B cell (primary cell): ENCODE measurements around the gene SPINK5. TPM values are rescaled to one million over a fixed set of nuclear protein-coding genes. Genes with fewer than 3 reads are reported as not detected.

Experiments used
- ATAC-seq: fragments of 200-7000 bp; cut with Tn5 transposase; one replicate; pipeline ENCODE4 v1.10.0; 2021; ENCODE audit warnings: low read depth, mild to moderate bottlenecking, moderate number of reproducible peaks, moderate library complexity
- CTCF ChIA-PET: fragments of 350-600 bp; sonication (Branson Sonifier 250); formaldehyde crosslinking; loops from one replicate; lab custom pipeline; 2021; ENCODE audit warnings: antibody characterized with exemption, inconsistent platforms; lab: Charles Lee
- POLR2A ChIA-PET: fragments of 350-600 bp; sonication (Branson Sonifier 250); formaldehyde crosslinking; loops from one replicate; lab custom pipeline; 2021; ENCODE audit warnings: antibody characterized with exemption; lab: Charles Lee
- DNase-seq: peaks from one replicate; pipeline ENCODE4 v3.0.0; 2013
- H2AFZ ChIP-seq: 2 replicates; pipeline ENCODE4 v1.6.1; 2012; ENCODE audit warnings: mild to moderate bottlenecking, low read depth, low read length; ENCODE audit not compliant: insufficient read depth, poor library complexity, severe bottlenecking
- H3K27ac ChIP-seq, 2 donors: 1 replicate in 1 of 2; 2 replicates in 1 of 2; pipeline ENCODE4 v1.5.1; 2012 to 2013; ENCODE audit warnings: low read length in 2 of 2, mild to moderate bottlenecking in 2 of 2, moderate library complexity in 1 of 2
- H3K27me3 ChIP-seq, 4 experiments: fragments of 200-600 bp in 1 of 4; sonication (generic) in 1 of 4; replicated peaks in 1 of 4; 1 replicate in 2 of 4; 2 replicates in 2 of 4; pipeline versions ENCODE4 v1.6.1 to v1.7.0; 2013 to 2016; ENCODE audit warnings: low read length in 3 of 4, mild to moderate bottlenecking in 2 of 4, mixed read lengths in 1 of 4, moderate library complexity in 1 of 4; ENCODE audit not compliant: insufficient read depth in 4 of 4, control insufficient read depth in 3 of 4; ENCODE audit errors: control extremely low read depth in 1 of 4
- H3K36me3 ChIP-seq, 2 experiments: replicated peaks in 1 of 2; 1 replicate in 1 of 2; 2 replicates in 1 of 2; pipeline versions ENCODE4 v1.6.1 to v1.7.1; 2013; ENCODE audit warnings: low read length in 1 of 2; ENCODE audit not compliant: insufficient read depth in 2 of 2, control insufficient read depth in 1 of 2; ENCODE audit errors: control extremely low read depth in 1 of 2, extremely low read depth in 1 of 2
- H3K4me1 ChIP-seq, 2 donors: fragments of 200-600 bp in 1 of 2; sonication (generic) in 1 of 2; 1 replicate in 1 of 2; 2 replicates in 1 of 2; pipeline versions ENCODE4 v1.5.1 to v1.6.1; 2013 to 2017; ENCODE audit warnings: low read length in 2 of 2; ENCODE audit not compliant: control insufficient read depth in 2 of 2, insufficient read depth in 2 of 2
- H3K4me2 ChIP-seq: replicated peaks from 2 replicates; pipeline ENCODE3; 2012; ENCODE audit warnings: mild to moderate bottlenecking, low read depth, low read length; ENCODE audit not compliant: poor library complexity, severe bottlenecking
- H3K4me3 ChIP-seq, 5 experiments: fragments of 200-600 bp in 1 of 5; sonication (generic) in 1 of 5; 1 replicate in 3 of 5; 2 replicates in 2 of 5; pipeline versions ENCODE4 v1.5.1 to v1.7.0; 2011 to 2016; ENCODE audit warnings: low read length in 4 of 5, mild to moderate bottlenecking in 4 of 5, low read depth in 2 of 5, control low read depth in 1 of 5, moderate library complexity in 1 of 5; ENCODE audit not compliant: insufficient read depth in 1 of 5; ENCODE audit errors: control extremely low read depth in 1 of 5, extremely low read depth in 1 of 5
- H3K79me2 ChIP-seq: fragments of 200-600 bp; sonication (generic); one replicate; pipeline ENCODE4 v1.6.0; 2016; ENCODE audit warnings: low read length; ENCODE audit not compliant: control insufficient read depth, insufficient read depth
- H3K9ac ChIP-seq: fragments of 200-600 bp; sonication (generic); 2 replicates; pipeline ENCODE4 v1.6.1; 2017; ENCODE audit warnings: mild to moderate bottlenecking, low read length, moderate library complexity
- H3K9me3 ChIP-seq, 3 donors: one replicate each; pipeline versions ENCODE4 v1.6.1 to v1.7.1; 2013; ENCODE audit warnings: low read length in 2 of 3; ENCODE audit not compliant: control insufficient read depth in 2 of 3, insufficient read depth in 1 of 3; ENCODE audit errors: control extremely low read depth in 1 of 3
- H4K20me1 ChIP-seq: 2 replicates; pipeline ENCODE4 v1.6.0; 2012; ENCODE audit warnings: mild to moderate bottlenecking, low read length; ENCODE audit not compliant: insufficient read depth, control insufficient read depth, poor library complexity, severe bottlenecking
- H3K27ac Mint-ChIP-seq: one replicate; pipeline ENCODE4 v1.8.0; 2021; ENCODE audit warnings: mixed read lengths
- H3K27me3 Mint-ChIP-seq: one replicate; pipeline ENCODE4 v1.8.0; 2021; ENCODE audit warnings: mixed read lengths
- H3K4me1 Mint-ChIP-seq: one replicate; pipeline ENCODE4 v1.8.0; 2021; ENCODE audit warnings: mixed read lengths
- H3K4me3 Mint-ChIP-seq: one replicate; pipeline ENCODE4 v1.8.0; 2021; ENCODE audit warnings: mixed read lengths
- H3K9me3 Mint-ChIP-seq: one replicate; pipeline ENCODE4 v1.8.0; 2022; ENCODE audit warnings: mixed read lengths; ENCODE audit not compliant: insufficient read depth
- CTCF ChIP-seq: fragments of 200-600 bp; IDR thresholded peaks from one replicate; pipeline ENCODE4 v1.8.0; 2022; ENCODE audit warnings: antibody characterized with exemption, mild to moderate bottlenecking
- EZH2 ChIP-seq: IDR thresholded peaks from 2 replicates; pipeline ENCODE4 v1.6.1; 2012; ENCODE audit warnings: borderline replicate concordance, low read depth, mild to moderate bottlenecking, moderate library complexity, low read length; ENCODE audit not compliant: insufficient read depth, poor library complexity, severe bottlenecking
- WGBS: methylation state at CpG from one replicate; pipeline ENCODE4 v1.1.5; 2013; ENCODE audit warnings: missing lambda C conversion rate; ENCODE audit not compliant: insufficient coverage; 5-methylcytosine and 5-hydroxymethylcytosine counted together
- intact Hi-C: fragments of 100-400 bp; cut with micrococcal nuclease; formaldehyde crosslinking; loops from one replicate; pipeline ENCODE4 v1.10.0; 2022
- polyA plus RNA-seq: library from polyadenylated mRNA; depleted of rRNA; stranded (reverse); fragments of >200 nt; gene quantifications from 2 replicates; pipeline ENCODE4 v1.2.3, GENCODE V29; 2012
- total RNA-seq, 2 donors: library from RNA; stranded (reverse); fragments of 120-200 nt in 1 of 2; gene quantifications; 1 replicate in 1 of 2; 2 replicates in 1 of 2; pipeline versions ENCODE4 v1.2.3 to v1.2.4, GENCODE V29; 2013 to 2022

SPINK5 gene
- total and polyA plus RNA-seq, 2 donors (not counting 1 experiment from before 2014, with no cell fraction given) = not detected

GRCh38 chr5:148085977-148086705 lies 22.4 kb downstream of the SPINK5 start:
- intact Hi-C loops = no loop called here
- Histone ChIP-seq H3K4me3 (no peak overlapping the region), H2AFZ (no peak overlapping the region), H3K9ac (no peak overlapping the region), H3K27me3 (no peaks in the 10 kb centered on the region), H3K4me1 (no peaks in the 10 kb centered on the region), H3K9me3 (no peaks in the 10 kb centered on the region), H4K20me1 (no peaks in the 10 kb centered on the region), H3K36me3 (no peaks in the 10 kb centered on the region), H3K79me2 (no peaks in the 10 kb centered on the region), H3K4me2 (no peak overlapping the region), H3K27ac (no peak overlapping the region)
- ChIA-PET CTCF (no interaction called here), POLR2A (no interaction called here)
- no peaks in the 10 kb centered on the region for H3K4me1 Mint-ChIP-seq
- H3K27me3 Mint-ChIP-seq = no peaks in the 10 kb centered on the region
- no peaks in the 10 kb centered on the region for H3K9me3 Mint-ChIP-seq
- TF ChIP-seq EZH2 = no peak
- TF ChIP-seq CTCF = no peak
- 100% methylated on average over 1 of the region's 7 CpGs for WGBS
- ATAC-seq (no peak), DNase-seq (no peak)
- no peak overlapping the region for H3K4me3 Mint-ChIP-seq
- H3K27ac Mint-ChIP-seq = no peak overlapping the region

GRCh38 chr5:148090146-148090772 lies 26.5 kb downstream of the SPINK5 start:
- Mint-ChIP-seq H3K27ac (no peak overlapping the region), H3K9me3 (no peaks in the 10 kb centered on the region), H3K4me1 (no peaks in the 10 kb centered on the region), H3K4me3 (no peak overlapping the region), H3K27me3 (no peaks in the 10 kb centered on the region)
- no peak overlapping the region for H3K27ac ChIP-seq
- no peaks in the 10 kb centered on the region for H3K27me3 ChIP-seq
- no peaks in the 10 kb centered on the region for H3K9me3 ChIP-seq
- ATAC-seq = no peak
- H3K4me1 ChIP-seq = no peaks in the 10 kb centered on the region
- H3K36me3 ChIP-seq = no peaks in the 10 kb centered on the region
- H4K20me1 ChIP-seq = no peaks in the 10 kb centered on the region
- TF ChIP-seq CTCF (no peak), EZH2 (no peak)
- DNase-seq = no peak
- POLR2A ChIA-PET = no interaction called here
- H3K4me2 ChIP-seq = no peak overlapping the region
- no peaks in the 10 kb centered on the region for H3K79me2 ChIP-seq
- H2AFZ ChIP-seq = no peak overlapping the region
- H3K9ac ChIP-seq = no peak overlapping the region
- intact Hi-C loops = no loop called here
- no peak overlapping the region for H3K4me3 ChIP-seq
- 69% methylated on average over 2 of the region's 5 CpGs for WGBS
- CTCF ChIA-PET = no interaction called here
